HEK293 (cell line): ENCODE measurements around the gene CABLES2.
A peak's percentile ranks its signal among the peaks of the same experiment; 100 is the strongest.

ENCODE experiments used
- CTCF ChIA-PET: fragments of 350-600 bp; formaldehyde crosslinking; extraction: SDS; loops from one replicate; lab custom pipeline; 2021; ENCODE audit warnings: antibody characterized with exemption; lab: Yijun Ruan, JAX
- POLR2A ChIA-PET: fragments of 300-600 bp; formaldehyde crosslinking; extraction: SDS; loops from one replicate; lab custom pipeline; 2020; ENCODE audit warnings: antibody characterized with exemption, inconsistent platforms; lab: Yijun Ruan, JAX
- H3K27ac ChIP-seq: fragments of 200-500 bp; sonication (Bioruptor generic); 2 replicates; pipeline ENCODE4 v1.5.1; 2014; ENCODE audit warnings: low read depth, low read length, control low read depth, inconsistent platforms; ENCODE audit errors: extremely low read depth
- H3K36me3 ChIP-seq, 2 experiments: fragments of 200-500 bp in 1 of 2; sonication (Bioruptor generic) in 1 of 2; 1 replicate in 1 of 2; 2 replicates in 1 of 2; pipeline ENCODE4 v1.5.1; 2014 to 2017; ENCODE audit warnings: inconsistent platforms in 2 of 2, low read length in 2 of 2; ENCODE audit not compliant: control insufficient read depth in 2 of 2, insufficient read depth in 1 of 2
- H3K4me1 ChIP-seq: fragments of 200-500 bp; sonication (Bioruptor generic); 2 replicates; pipeline ENCODE4 v1.5.1; 2014; ENCODE audit warnings: mild to moderate bottlenecking, low read length, inconsistent platforms; ENCODE audit not compliant: control insufficient read depth, insufficient read depth
- H3K4me3 ChIP-seq: 2 replicates; pipeline ENCODE4 v1.5.1; 2011; ENCODE audit warnings: low read depth, mild to moderate bottlenecking, control low read depth, low read length, moderate library complexity
- H3K9me3 ChIP-seq: fragments of 200-500 bp; sonication (Bioruptor generic); 2 replicates; pipeline ENCODE4 v1.5.1; 2014; ENCODE audit warnings: low read depth, low read length, inconsistent platforms; ENCODE audit not compliant: control insufficient read depth, insufficient read depth
- GLIS1 ChIP-seq: fragments of 450-650 bp; formaldehyde crosslinking; IDR thresholded peaks from 2 replicates; pipeline ENCODE4 v1.5.1; 2016; ENCODE audit warnings: missing biosample characterization, missing genetic modification characterization
- KLF1 ChIP-seq: fragments of 450-650 bp; formaldehyde crosslinking; IDR thresholded peaks from 2 replicates; pipeline ENCODE4 v1.5.1; 2016; ENCODE audit warnings: missing biosample characterization, missing genetic modification characterization
- PRDM10 ChIP-seq: fragments of 450-650 bp; formaldehyde crosslinking; IDR thresholded peaks from 2 replicates; pipeline ENCODE4 v1.5.1; 2016; ENCODE audit warnings: missing biosample characterization, missing genetic modification characterization
- SCRT2 ChIP-seq: fragments of 450-650 bp; formaldehyde crosslinking; IDR thresholded peaks from 2 replicates; pipeline ENCODE4 v1.5.1; 2016; ENCODE audit warnings: missing biosample characterization, missing genetic modification characterization
- YY1 ChIP-seq: fragments of 450-650 bp; formaldehyde crosslinking; IDR thresholded peaks from 2 replicates; pipeline ENCODE4 v1.5.1; 2018; ENCODE audit warnings: missing biosample characterization, missing genetic modification characterization
- ZBTB17 ChIP-seq: fragments of 450-650 bp; formaldehyde crosslinking; IDR thresholded peaks from 2 replicates; pipeline ENCODE4 v1.5.1; 2016; ENCODE audit warnings: missing biosample characterization, missing genetic modification characterization
- ZBTB20 ChIP-seq: fragments of 450-650 bp; formaldehyde crosslinking; IDR thresholded peaks from 2 replicates; pipeline ENCODE4 v1.5.1; 2016; ENCODE audit warnings: missing biosample characterization, missing genetic modification characterization
- ZFP69B ChIP-seq: fragments of 450-650 bp; formaldehyde crosslinking; IDR thresholded peaks from 2 replicates; pipeline ENCODE4 v1.5.1; 2016; ENCODE audit warnings: missing biosample characterization, missing genetic modification characterization
- ZIC2 ChIP-seq: fragments of 450-650 bp; formaldehyde crosslinking; IDR thresholded peaks from 2 replicates; pipeline ENCODE4 v1.5.1; 2016; ENCODE audit warnings: missing biosample characterization, missing genetic modification characterization
- ZNF274 ChIP-seq, 2 experiments: fragments of 200-500 bp in 1 of 2; fragments of 450-650 bp in 1 of 2; sonication (Bioruptor generic) in 1 of 2; formaldehyde crosslinking in 1 of 2; IDR thresholded peaks; 2 replicates each; pipeline versions ENCODE4 v1.5.1 to v1.6.1; 2014 to 2016; ENCODE audit warnings: borderline replicate concordance in 1 of 2, inconsistent platforms in 1 of 2, low read length in 1 of 2, missing biosample characterization in 1 of 2, missing genetic modification characterization in 1 of 2
- ZNF398 ChIP-seq: fragments of 450-650 bp; formaldehyde crosslinking; IDR thresholded peaks from 2 replicates; pipeline ENCODE4 v1.5.1; 2017; ENCODE audit warnings: missing biosample characterization, missing genetic modification characterization
- ZNF48 ChIP-seq: fragments of 450-650 bp; formaldehyde crosslinking; IDR thresholded peaks from 2 replicates; pipeline ENCODE4 v1.5.1; 2016; ENCODE audit warnings: missing biosample characterization, missing genetic modification characterization
- ZNF510 ChIP-seq: fragments of 450-650 bp; formaldehyde crosslinking; IDR thresholded peaks from 2 replicates; pipeline ENCODE4 v1.5.1; 2018; ENCODE audit warnings: mild to moderate bottlenecking, missing genetic modification characterization, missing biosample characterization; ENCODE audit not compliant: insufficient replicate concordance
- ZNF623 ChIP-seq: fragments of 450-650 bp; formaldehyde crosslinking; IDR thresholded peaks from 2 replicates; pipeline ENCODE4 v1.5.1; 2016; ENCODE audit warnings: missing biosample characterization, missing genetic modification characterization
- ZNF626 ChIP-seq: fragments of 450-650 bp; sonication (Bioruptor Pico); formaldehyde crosslinking; IDR thresholded peaks from 2 replicates; pipeline ENCODE4 v1.5.1; 2018; ENCODE audit warnings: missing biosample characterization, missing genetic modification characterization, inconsistent platforms
- ZNF768 ChIP-seq: fragments of 450-650 bp; formaldehyde crosslinking; IDR thresholded peaks from 2 replicates; pipeline ENCODE4 v1.5.1; 2018; ENCODE audit warnings: missing biosample characterization, mild to moderate bottlenecking, missing genetic modification characterization
- ZSCAN30 ChIP-seq: fragments of 450-650 bp; IDR thresholded peaks from 2 replicates; pipeline ENCODE4 v1.5.1; 2018; ENCODE audit warnings: missing biosample characterization, mild to moderate bottlenecking, missing genetic modification characterization, moderate library complexity
- TF ChIP-seq, protein P1 (sequence below): fragments of 450-650 bp; formaldehyde crosslinking; IDR thresholded peaks from 2 replicates; pipeline ENCODE4 v1.5.1; 2016; ENCODE audit warnings: missing biosample characterization, missing genetic modification characterization

Gene CABLES2

DNA sequence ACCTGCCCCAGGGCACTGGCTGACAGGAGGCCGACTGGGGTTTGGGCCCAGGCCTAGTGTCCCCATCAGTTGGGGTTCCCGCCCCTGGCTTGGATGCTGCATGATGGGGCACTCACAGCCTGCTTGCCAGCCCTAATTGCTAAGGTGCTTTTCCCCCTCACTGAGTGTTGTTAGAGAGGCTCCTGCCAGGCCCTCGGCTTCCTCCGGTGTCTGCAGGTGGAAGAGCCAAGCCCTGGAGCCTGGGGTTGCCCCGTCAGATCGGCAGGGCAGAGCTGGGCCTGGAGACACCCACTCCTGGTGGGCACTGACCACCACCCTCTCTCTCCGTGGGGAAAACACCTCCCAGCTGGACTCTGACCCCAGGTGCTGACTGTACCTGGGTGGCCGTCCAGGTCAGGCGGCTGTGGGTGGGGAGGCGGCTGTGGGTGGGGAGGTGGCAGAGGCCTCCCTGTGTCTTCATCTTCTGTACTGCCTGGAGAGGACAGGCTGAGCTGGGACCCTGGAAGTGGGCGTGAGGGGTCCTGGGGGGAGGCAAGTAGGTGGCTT is 6.0 kb upstream of the CABLES2 start (continued):
- TF ChIP-seq YY1 (tag by site-specific recombination) (no peak), ZNF274 (IDR thresholded peaks at IDR 0.05; ENCODE audit: low read length) (no peak), ZNF274 (tag by site-specific recombination; IDR thresholded peaks at IDR 0.05; ENCODE audit: borderline replicate concordance) (no peak), ZNF48 (tag by site-specific recombination) (no peak), ZNF398 (tag by site-specific recombination) (no peak)

GRCh38 chr20:62412194-62413024 is 5.3 kb upstream of the CABLES2 start:
- Histone ChIP-seq H3K27ac (no peak overlapping the region), H3K9me3 (no peaks in the 10 kb centered on the region), H3K4me1 (peaks cover 4% of the 10 kb centered on the region; the same call in 1 of the 2 replicates), H3K36me3 (no peaks in the 10 kb centered on the region), H3K4me3 (no peak overlapping the region)
- POLR2A ChIA-PET = no interaction called here
- TF ChIP-seq ZNF623 (tag by site-specific recombination) (no peak), ZNF626 (tag by site-specific recombination) (no peak), KLF1 (tag by site-specific recombination) (peak; percentile 59), ZNF510 (tag by site-specific recombination) (no peak), GLIS1 (tag by site-specific recombination) (peak; percentile 27; the same call in 1 of the 2 replicates), ZBTB20 (tag by site-specific recombination) (0 out of 2 replicates have a peak, but pooled peaks have one; percentile 26), SCRT2 (tag by site-specific recombination) (no peak), ZIC2 (tag by site-specific recombination) (peak; percentile 71), PRDM10 (no peak), ZFP69B (tag by site-specific recombination) (0 out of 2 replicates have a peak, but pooled peaks have one; percentile 32), ZSCAN30 (no peak), ZBTB17 (tag by site-specific recombination) (peak; percentile 69), ZNF768 (tag by site-specific recombination) (no peak)
- TF ChIP-seq, protein P1, sequence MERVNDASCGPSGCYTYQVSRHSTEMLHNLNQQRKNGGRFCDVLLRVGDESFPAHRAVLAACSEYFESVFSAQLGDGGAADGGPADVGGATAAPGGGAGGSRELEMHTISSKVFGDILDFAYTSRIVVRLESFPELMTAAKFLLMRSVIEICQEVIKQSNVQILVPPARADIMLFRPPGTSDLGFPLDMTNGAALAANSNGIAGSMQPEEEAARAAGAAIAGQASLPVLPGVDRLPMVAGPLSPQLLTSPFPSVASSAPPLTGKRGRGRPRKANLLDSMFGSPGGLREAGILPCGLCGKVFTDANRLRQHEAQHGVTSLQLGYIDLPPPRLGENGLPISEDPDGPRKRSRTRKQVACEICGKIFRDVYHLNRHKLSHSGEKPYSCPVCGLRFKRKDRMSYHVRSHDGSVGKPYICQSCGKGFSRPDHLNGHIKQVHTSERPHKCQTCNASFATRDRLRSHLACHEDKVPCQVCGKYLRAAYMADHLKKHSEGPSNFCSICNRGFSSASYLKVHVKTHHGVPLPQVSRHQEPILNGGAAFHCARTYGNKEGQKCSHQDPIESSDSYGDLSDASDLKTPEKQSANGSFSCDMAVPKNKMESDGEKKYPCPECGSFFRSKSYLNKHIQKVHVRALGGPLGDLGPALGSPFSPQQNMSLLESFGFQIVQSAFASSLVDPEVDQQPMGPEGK (tag by site-specific recombination) = peak; percentile 20; the same call in 1 of the 2 replicates
- CTCF ChIA-PET = interaction anchor here (1.0 to 1.1 kb wide), 2 partner anchors 37 to 378 kb away, joined by 3 to 4 read pairs; no protein-coding TSS in a partner anchor
